ENCODE results near the gene ETFA.
"Not testable (repeated sequence)": the region's sequence is repeated elsewhere in the genome, so short reads cannot be mapped to it uniquely, and the experiment has no call there.

The ETFA gene

GRCh38 chr15:76267077-76267476, 44.2 kb downstream of the ETFA start:
- DNase-seq, result no peak

GRCh38 chr15:76265769-76266168, 45.5 kb downstream of the ETFA start:
- not testable (repeated sequence) for DNase-seq

GRCh38 chr15:76260246-76260938, 50.9 kb downstream of the ETFA start:
- no peak for DNase-seq

DNA sequence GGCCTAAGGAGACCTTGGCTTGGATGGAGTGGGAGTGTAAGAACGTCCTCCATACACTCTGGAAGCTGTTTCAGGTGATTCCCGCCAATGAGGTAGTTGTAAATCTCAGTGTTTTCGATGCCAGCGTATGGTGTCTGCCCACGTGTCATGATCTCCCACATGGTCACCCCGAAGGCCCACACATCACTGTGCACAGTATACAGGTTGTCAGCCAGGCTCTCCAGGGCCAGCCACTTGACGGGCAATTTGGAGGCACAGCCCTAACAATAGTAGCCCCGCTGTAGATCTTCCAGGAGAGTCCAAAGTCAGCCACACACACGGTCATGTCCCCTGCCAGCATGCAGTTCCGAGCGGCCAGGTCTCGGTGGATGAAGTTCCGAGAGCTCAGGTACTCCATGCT, 51.9 kb downstream of the ETFA start:
- DNase-seq, result no peak

GRCh38 chr15:76258460-76258859, 52.8 kb downstream of the ETFA start:
- DNase-seq, result no peak

DNA sequence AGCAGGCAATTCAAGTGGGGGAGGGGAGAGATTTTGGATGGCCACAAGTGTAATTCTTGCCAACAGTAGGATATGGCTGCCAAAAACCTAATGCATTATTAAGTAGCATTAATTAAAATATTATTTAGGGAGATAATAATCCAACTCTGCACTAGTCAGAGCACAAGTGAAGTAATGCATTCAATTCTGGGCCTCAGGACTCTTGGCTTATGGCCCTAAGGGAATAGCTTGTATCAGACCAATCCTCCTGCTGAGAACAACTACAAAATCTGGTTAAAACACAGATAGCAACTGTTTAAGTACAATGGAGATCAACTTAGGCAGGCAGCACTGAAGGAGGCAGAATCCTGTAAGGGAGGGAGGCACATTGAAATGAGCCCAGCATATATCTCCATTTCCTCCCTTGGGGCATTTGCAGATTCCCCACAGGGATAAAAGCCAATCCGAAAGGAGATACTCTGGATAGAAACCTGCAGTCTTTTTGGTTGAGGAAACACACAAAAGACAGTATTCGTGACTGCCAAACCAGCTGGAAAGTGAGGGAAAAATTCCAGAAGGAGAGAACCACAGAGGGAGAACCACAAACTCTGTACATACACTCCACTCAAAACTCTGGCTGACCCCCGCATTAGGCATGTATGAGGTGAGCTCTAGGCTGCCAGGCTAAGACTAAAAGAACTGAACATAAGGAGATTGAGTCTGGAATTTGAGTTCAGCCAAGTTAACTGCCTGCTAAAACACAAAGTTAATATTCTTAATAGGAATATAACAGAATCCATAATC, 57.4 kb downstream of the ETFA start:
- DNase-seq, result no peak

DNA sequence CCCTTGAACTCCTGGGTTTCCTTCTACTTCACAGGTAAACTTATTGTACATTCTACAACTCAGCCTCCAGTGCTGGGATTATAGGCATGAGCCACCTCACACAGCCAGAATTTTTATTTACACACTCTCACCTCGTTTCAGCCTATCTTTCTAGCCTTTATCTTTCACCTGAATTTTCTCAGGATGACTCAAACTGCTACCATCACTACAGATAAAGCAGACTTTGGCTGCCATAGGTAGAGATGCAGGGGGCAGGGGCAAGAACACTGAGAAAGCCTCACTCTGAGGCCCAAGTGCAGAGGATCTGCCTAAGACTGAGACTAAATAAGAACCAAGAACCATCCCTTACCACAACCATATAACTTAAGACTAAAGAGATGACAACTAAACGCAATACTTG, 59.0 kb downstream of the ETFA start:
- no peak for DNase-seq

DNA sequence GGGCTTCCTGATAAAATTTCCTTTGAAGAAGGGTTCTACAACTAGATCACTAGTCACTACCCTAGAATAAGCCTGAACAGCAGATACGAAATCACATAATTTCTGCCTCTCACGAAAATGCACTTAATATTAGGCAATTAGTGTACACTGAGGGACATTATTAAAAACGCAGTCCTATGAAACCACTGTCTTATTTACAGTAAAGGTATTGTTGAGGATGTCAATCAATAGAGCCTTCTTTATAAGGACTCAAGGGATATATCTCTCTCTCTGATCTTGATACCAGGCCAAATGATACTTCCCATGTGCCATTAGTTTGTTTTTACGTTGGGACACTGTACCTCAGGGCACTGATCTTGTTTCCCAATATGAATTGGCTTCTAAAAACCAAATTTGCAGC, 59.6 kb downstream of the ETFA start:
- DNase-seq, result no peak

- no peak for DNase-seq
These were observed 66.1 kb downstream of the ETFA start for GRCh38 chr15:76245072-76245610.

GRCh38 chr15:76239786-76240185, 71.5 kb downstream of the ETFA start:
- no peak for DNase-seq

GRCh38 chr15:76236350-76236749, 74.9 kb downstream of the ETFA start:
- DNase-seq, result no peak

- peak; percentile 41 for DNase-seq
These were observed 76.0 kb downstream of the ETFA start for GRCh38 chr15:76235186-76235826.

- no peak for DNase-seq
These were observed 76.9 kb downstream of the ETFA start for GRCh38 chr15:76234337-76234889.

- no peak for DNase-seq
These were observed 77.3 kb downstream of the ETFA start for GRCh38 chr15:76233921-76234320.

DNA sequence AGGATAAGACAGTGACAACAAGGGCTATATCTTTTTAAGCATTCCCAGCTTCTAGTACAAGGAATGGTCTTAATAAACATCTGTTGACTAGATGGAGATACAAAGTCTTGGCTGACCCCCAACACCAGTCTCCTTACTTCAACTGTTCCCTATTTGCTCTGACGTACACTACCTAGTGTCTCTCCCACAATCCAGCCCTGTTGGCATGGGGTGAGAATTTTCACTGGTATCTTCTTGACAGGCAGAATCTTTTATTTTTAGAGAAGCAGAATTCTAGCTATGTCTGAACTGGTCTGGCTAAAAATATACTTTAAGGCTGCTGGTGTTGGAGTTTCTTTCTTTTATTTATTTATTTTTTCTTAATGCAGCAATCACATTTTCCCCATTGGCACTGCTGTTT, 82.0 kb downstream of the ETFA start:
- no peak for DNase-seq

GRCh38 chr15:76223521-76223920, 87.7 kb downstream of the ETFA start:
- DNase-seq, result no peak

GRCh38 chr15:76222159-76222558, 89.1 kb downstream of the ETFA start:
- DNase-seq, result no peak

GRCh38 chr15:76221085-76221767, 90.0 kb downstream of the ETFA start:
- DNase-seq, result no peak

DNA sequence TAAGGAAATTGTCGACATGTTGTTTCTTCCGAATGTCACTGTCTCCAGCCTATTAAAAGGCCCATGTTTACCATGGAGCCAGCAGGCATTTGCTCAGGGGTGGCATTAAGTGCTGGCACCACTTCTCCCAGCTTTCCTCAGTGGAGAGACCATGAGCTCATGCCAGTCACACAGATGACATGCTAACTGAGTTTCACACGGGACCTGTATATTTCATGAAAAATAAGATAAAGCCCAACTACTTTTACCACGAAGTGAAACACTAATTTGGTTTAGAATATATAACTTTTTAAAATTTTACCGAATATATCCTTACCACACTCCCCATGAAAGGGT, 93.4 kb downstream of the ETFA start:
- DNase-seq, result no peak

DNA sequence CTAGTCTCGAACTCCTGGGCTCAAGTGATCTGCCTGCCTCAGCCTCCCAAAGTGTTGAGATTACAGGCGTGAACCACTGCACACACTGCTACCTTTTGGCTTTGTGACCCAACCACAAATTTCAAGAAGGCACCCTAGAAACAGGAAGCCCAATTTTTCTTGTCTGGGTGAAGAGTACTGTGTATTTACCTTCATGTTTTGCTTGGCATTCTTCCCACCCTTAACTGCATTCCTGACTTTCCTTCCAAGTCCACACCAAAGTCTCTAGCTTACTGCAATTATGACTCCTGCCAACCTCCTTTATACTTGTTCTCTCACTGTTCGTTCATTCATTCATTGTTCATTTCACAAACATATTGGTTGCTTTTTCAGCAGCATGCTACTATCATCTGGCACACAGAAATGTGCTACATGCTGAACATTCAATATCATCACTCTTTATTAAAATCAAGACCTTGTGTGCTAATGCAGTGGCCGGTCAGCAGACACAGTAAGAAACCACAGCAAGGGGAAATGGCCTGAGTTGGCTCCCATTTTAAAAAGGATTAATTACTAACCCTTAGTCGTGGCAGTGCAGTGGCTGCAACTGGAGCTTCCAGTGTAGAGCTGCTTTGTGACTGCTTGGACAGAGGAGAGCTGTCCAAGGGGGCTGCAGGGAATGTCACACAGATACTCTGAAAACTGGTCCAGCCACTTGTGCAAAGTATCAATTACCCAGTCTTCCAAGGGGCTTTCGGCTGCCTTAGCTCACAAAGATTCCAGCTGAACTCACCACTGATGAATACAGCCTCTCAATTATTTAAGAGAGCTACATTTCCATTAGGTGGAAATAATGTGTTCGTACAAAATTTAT, 94.0 kb downstream of the ETFA start:
- no peak for DNase-seq

- no peak for DNase-seq
These were observed 95.6 kb downstream of the ETFA start for GRCh38 chr15:76215634-76216033.

- DNase-seq, result no peak
These were observed 101.3 kb downstream of the ETFA start for GRCh38 chr15:76209942-76210341.
